A673 (cell line): ENCODE measurements around the gene SPDL1. TPM values are rescaled to one million over a fixed set of nuclear protein-coding genes. Genes with fewer than 3 reads are reported as not detected.

Experiments
- BruUV-seq: library from RNA; stranded (reverse); fragments of 400-500 nt; replicated peaks from 2 replicates; lab custom pipeline; 2021; lab: Mats Ljungman, UMichigan
- CTCF ChIA-PET: fragments of 300-600 bp; sonication (Branson Sonifier 250); formaldehyde crosslinking; loops from one replicate; lab custom pipeline; 2022; ENCODE audit warnings: antibody characterized with exemption; lab: Charles Lee
- POLR2A ChIA-PET: fragments of 300-600 bp; sonication (Branson Sonifier 250); formaldehyde crosslinking; loops from one replicate; lab custom pipeline; 2022; ENCODE audit warnings: antibody characterized with exemption; ENCODE audit not compliant: low non-redundant PET; lab: Charles Lee
- DNase-seq: peaks from one replicate; pipeline ENCODE4 v3.0.0-alpha.2; 2015; ENCODE audit warnings: low spot score
- H3K27ac ChIP-seq: fragments of 200-600 bp; sonication (generic); 2 replicates; pipeline ENCODE4 v1.5.1; 2016; ENCODE audit warnings: mixed run types, low read depth, mild to moderate bottlenecking, mixed read lengths, antibody characterized with exemption, low read length; ENCODE audit not compliant: poor library complexity, severe bottlenecking
- H3K27me3 ChIP-seq: fragments of 200-600 bp; sonication (generic); replicated peaks from 2 replicates; pipeline ENCODE4 v1.6.1; 2017; ENCODE audit warnings: mixed run types, low read depth, mild to moderate bottlenecking, mixed read lengths, antibody characterized with exemption, low read length; ENCODE audit not compliant: insufficient read depth, poor library complexity
- H3K36me3 ChIP-seq: fragments of 200-600 bp; sonication (generic); 2 replicates; pipeline ENCODE4 v1.6.1; 2016; ENCODE audit warnings: mixed run types, mild to moderate bottlenecking, mixed read lengths, antibody characterized with exemption, low read length; ENCODE audit not compliant: insufficient read depth, poor library complexity, severe bottlenecking
- H3K4me1 ChIP-seq: fragments of 200-600 bp; sonication (generic); 2 replicates; pipeline ENCODE4 v1.6.1; 2017; ENCODE audit warnings: mixed run types, mild to moderate bottlenecking, mixed read lengths, antibody characterized with exemption, low read length; ENCODE audit not compliant: insufficient read depth, poor library complexity, severe bottlenecking
- H3K4me3 ChIP-seq: fragments of 200-600 bp; sonication (generic); 2 replicates; pipeline ENCODE4 v1.5.1; 2016; ENCODE audit warnings: low read depth, mixed run types, mild to moderate bottlenecking, mixed read lengths, low read length; ENCODE audit not compliant: poor library complexity, severe bottlenecking
- H3K9me3 ChIP-seq: fragments of 200-600 bp; sonication (generic); 2 replicates; pipeline ENCODE4 v1.6.1; 2016; ENCODE audit warnings: mixed run types, low read depth, mild to moderate bottlenecking, mixed read lengths, antibody characterized with exemption, low read length; ENCODE audit not compliant: poor library complexity, severe bottlenecking
- CTCF ChIP-seq: fragments of 300-800, 200-600 bp; sonication (generic); conservative IDR thresholded peaks from 2 replicates; pipeline ENCODE4 v1.5.1; 2017; ENCODE audit warnings: low read depth, mild to moderate bottlenecking, antibody characterized with exemption, low read length, moderate library complexity, mixed read lengths
- EZH2 ChIP-seq: fragments of 200-600 bp; sonication (generic); IDR thresholded peaks from 2 replicates; pipeline ENCODE4 v1.6.1; 2017; ENCODE audit warnings: borderline replicate concordance, low read depth, mild to moderate bottlenecking, mixed read lengths, antibody characterized with exemption, low read length; ENCODE audit not compliant: poor library complexity, severe bottlenecking
- intact Hi-C: fragments of 100-400 bp; cut with micrococcal nuclease; formaldehyde crosslinking; loops from one replicate; pipeline ENCODE4 v1.10.0; 2022; ENCODE audit not compliant: unreplicated experiment
- total RNA-seq: library from RNA; stranded (reverse); gene quantifications from 2 replicates; pipeline ENCODE4 v1.2.3, GENCODE V29; 2021

Gene SPDL1
- total RNA-seq, 1 experiment from 2014 or later = 57.6 TPM

DNA sequence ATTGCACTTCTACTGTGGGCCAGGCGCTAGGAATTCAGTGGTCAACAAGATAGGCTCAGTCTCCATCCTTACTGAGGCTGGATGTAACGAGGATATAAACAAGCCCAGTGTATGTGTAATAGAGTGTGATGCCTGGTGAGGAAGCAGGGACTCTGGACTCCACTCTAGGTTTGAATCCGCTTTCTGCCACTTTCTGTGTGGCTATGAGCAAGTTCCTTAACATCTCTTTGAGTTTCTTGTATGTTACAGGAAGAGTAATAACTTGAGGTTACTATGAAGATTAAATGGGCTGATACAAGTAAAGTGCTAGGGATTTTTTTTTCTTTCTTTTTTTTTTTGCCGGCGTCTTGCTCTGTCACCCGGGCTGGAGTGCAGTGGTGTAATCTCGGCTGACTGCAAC lies 65.9 kb downstream of the SPDL1 start:
- no peaks in the 10 kb centered on the region for H3K9me3 ChIP-seq
- intact Hi-C loops = no loop called here
- H3K36me3 ChIP-seq = no peaks in the 10 kb centered on the region
- CTCF ChIA-PET = no interaction called here
- H3K27ac ChIP-seq = no peak overlapping the region
- H3K4me3 ChIP-seq = no peak overlapping the region
- no peaks in the 10 kb centered on the region for H3K4me1 ChIP-seq
- H3K27me3 ChIP-seq = no peaks in the 10 kb centered on the region
- BruUV-seq = no TSS peak
- TF ChIP-seq EZH2 = no peak
- no peak for TF ChIP-seq CTCF
- no peak for DNase-seq
- POLR2A ChIA-PET = no interaction called here

DNA sequence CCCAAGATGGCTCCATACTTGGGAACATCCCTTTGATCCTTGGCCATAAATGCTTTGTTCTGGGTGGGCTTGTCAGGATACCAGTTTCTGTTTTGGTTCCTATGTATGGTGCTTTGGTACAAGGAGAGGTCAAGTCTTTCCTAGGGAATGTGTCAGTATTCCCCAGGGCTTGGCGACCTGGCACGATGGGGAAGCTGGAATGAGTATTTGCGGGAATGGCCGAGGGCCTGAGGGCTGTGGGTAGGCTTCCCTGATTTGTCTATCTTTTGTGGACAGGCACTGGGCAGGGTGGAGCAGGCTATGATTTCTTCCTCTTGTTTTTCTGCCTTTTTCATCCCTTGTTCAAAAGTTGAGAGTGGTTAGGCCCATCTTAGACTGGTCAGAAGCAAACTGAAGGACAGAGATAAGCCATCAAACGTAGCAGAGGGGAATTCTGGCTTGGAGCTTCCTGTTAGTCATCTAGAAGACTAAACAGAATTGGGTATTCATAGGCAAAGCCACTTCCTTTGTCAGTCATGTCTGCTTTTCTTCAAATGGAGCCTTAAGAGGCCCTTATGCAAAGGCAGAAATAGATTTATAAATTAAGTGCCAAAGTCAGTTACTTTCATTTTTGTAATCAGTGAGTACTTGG lies 67.2 kb downstream of the SPDL1 start:
- Histone ChIP-seq H3K27ac (no peak overlapping the region), H3K9me3 (no peaks in the 10 kb centered on the region), H3K4me3 (no peak overlapping the region), H3K36me3 (no peaks in the 10 kb centered on the region), H3K27me3 (no peaks in the 10 kb centered on the region), H3K4me1 (no peaks in the 10 kb centered on the region)
- POLR2A ChIA-PET = no interaction called here
- TF ChIP-seq CTCF (no peak), EZH2 (no peak)
- CTCF ChIA-PET = interaction anchor here (0.6 kb wide), 1 partner anchor 330 kb away, joined by 3 read pairs; no protein-coding TSS in a partner anchor
- DNase-seq = no peak
- no TSS peak for BruUV-seq
- intact Hi-C loops = no loop called here

- H3K27me3 ChIP-seq = no peaks in the 10 kb centered on the region
- POLR2A ChIA-PET = no interaction called here
- no peak overlapping the region for H3K4me3 ChIP-seq
- H3K27ac ChIP-seq = no peak overlapping the region
- intact Hi-C loops = no loop called here
- CTCF ChIA-PET = no interaction called here
- DNase-seq = no peak
- H3K36me3 ChIP-seq = no peaks in the 10 kb centered on the region
- BruUV-seq = no TSS peak
- no peaks in the 10 kb centered on the region for H3K9me3 ChIP-seq
- TF ChIP-seq CTCF (no peak), EZH2 (no peak)
- H3K4me1 ChIP-seq = no peaks in the 10 kb centered on the region
Measured at GRCh38 chr5:169651526-169651925, 68.0 kb downstream of the SPDL1 start.
